Body of pancreas (tissue), 4 donors: Measurements from ENCODE around the gene SEMA3D.

ENCODE experiments used
- POLR2A ChIP-seq, 3 donors: fragments of 450-650 bp; IDR thresholded peaks; one replicate each; pipeline ENCODE4 v1.6.1; 2016; ENCODE audit warnings: antibody characterized with exemption in 3 of 3, mild to moderate bottlenecking in 2 of 3
- TF ChIP-seq, protein P1 (sequence below), 7 experiments: fragments of 450-650 bp in 4 of 7; fragments of 200-600 bp in 3 of 7; sonication (generic) in 3 of 7; IDR thresholded peaks; one replicate each; pipeline ENCODE4 v1.5.1; 2016 to 2019; ENCODE audit warnings: antibody characterized with exemption in 7 of 7

DNA sequence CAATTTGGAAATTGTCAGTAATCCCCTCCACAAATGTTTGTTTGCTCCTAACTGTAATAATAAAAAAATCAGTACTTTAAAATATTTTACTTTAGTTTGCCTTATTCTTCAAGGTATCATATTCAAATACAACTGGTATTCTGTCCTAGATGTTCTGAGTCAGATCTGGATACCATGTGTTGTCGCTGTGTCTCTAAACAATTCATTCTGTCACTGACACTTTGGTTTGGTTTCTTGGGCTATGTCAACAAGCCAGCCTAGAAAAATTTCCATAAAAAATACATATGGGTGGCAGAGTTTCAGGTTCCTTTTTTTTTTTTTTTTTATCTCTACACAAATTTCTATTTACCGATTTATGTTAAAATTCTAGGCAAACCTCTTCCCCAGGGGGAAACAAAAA lies 33.2 kb upstream of the SEMA3D start:
- TF ChIP-seq, protein P1, sequence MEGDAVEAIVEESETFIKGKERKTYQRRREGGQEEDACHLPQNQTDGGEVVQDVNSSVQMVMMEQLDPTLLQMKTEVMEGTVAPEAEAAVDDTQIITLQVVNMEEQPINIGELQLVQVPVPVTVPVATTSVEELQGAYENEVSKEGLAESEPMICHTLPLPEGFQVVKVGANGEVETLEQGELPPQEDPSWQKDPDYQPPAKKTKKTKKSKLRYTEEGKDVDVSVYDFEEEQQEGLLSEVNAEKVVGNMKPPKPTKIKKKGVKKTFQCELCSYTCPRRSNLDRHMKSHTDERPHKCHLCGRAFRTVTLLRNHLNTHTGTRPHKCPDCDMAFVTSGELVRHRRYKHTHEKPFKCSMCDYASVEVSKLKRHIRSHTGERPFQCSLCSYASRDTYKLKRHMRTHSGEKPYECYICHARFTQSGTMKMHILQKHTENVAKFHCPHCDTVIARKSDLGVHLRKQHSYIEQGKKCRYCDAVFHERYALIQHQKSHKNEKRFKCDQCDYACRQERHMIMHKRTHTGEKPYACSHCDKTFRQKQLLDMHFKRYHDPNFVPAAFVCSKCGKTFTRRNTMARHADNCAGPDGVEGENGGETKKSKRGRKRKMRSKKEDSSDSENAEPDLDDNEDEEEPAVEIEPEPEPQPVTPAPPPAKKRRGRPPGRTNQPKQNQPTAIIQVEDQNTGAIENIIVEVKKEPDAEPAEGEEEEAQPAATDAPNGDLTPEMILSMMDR (IDR thresholded peaks at IDR 0.05), result no peak
- TF ChIP-seq POLR2A (IDR thresholded peaks at IDR 0.05), result no peak
